K562 (cell line): Measurements from ENCODE around the gene FILIP1. TPM values are rescaled to one million over a fixed set of nuclear protein-coding genes. Genes with fewer than 3 reads are reported as not detected.

Experiments
- ATAC-seq: fragments of 200-7000 bp; cut with Tn5 transposase; 3 replicates; pipeline ENCODE4 v1.9.1; 2020; ENCODE audit warnings: moderate library complexity
- BruUV-seq: library from RNA; stranded (reverse); fragments of 400-500 nt; replicated peaks from 2 replicates; lab custom pipeline; 2021; lab: Mats Ljungman, UMichigan
- CTCF ChIA-PET: fragments of 300-600 bp; formaldehyde crosslinking; extraction: SDS; loops from one replicate; lab custom pipeline; 2021; ENCODE audit warnings: low intra/inter-chr PET ratio; lab: Yijun Ruan, JAX
- POLR2A ChIA-PET: fragments of 300-600, 350-650 bp; sonication (Branson Sonifier 250); formaldehyde crosslinking; extraction: SDS; loops from one replicate; lab custom pipeline; 2021; ENCODE audit warnings: antibody characterized with exemption, inconsistent platforms; lab: Yijun Ruan, JAX
- DNase-seq, 4 experiments: peaks; one replicate each; pipeline versions ENCODE4 v3.0.0 to v3.0.0-alpha.2; 2011 to 2018; ENCODE audit warnings: low spot score in 3 of 4, mixed read lengths in 3 of 4; ENCODE audit errors: extremely low read depth in 1 of 4
- FAIRE-seq: peaks from 2 replicates; lab custom pipeline; 2011; peaks lifted over from hg19 to GRCh38; lab: Jason Lieb, UNC
- H2AFZ ChIP-seq: 2 replicates; pipeline ENCODE4 v1.6.0; 2011; ENCODE audit warnings: low read depth, low read length, control low read depth, inconsistent platforms
- H3K27ac ChIP-seq: fragments of 200-600 bp; 3 replicates; pipeline ENCODE4 v1.8.0; 2011; ENCODE audit warnings: low read depth, mild to moderate bottlenecking, control low read depth, inconsistent platforms, low read length, moderate library complexity, mixed read lengths; ENCODE audit errors: extremely low read depth
- H3K27me3 ChIP-seq, 2 experiments: fragments of 300-600 bp in 1 of 2; 2 replicates in 1 of 2; 3 replicates in 1 of 2; pipeline versions ENCODE4 v1.6.0 to v1.8.0; 2011; ENCODE audit warnings: inconsistent platforms in 2 of 2, low read length in 2 of 2, mild to moderate bottlenecking in 1 of 2, mixed read lengths in 1 of 2, moderate library complexity in 1 of 2; ENCODE audit not compliant: control insufficient read depth in 2 of 2, insufficient read depth in 2 of 2
- H3K36me3 ChIP-seq: fragments of 300-600 bp; 3 replicates; pipeline ENCODE4 v1.8.0; 2011; ENCODE audit warnings: mild to moderate bottlenecking, low read length, inconsistent platforms; ENCODE audit not compliant: control insufficient read depth, insufficient read depth
- H3K4me1 ChIP-seq, 2 experiments: fragments of 200-600 bp in 1 of 2; replicated peaks in 1 of 2; 2 replicates in 1 of 2; 3 replicates in 1 of 2; pipeline versions ENCODE4 v1.5.1 to v1.8.0; 2011; ENCODE audit warnings: inconsistent platforms in 2 of 2, low read length in 2 of 2, mild to moderate bottlenecking in 1 of 2, mixed read lengths in 1 of 2, moderate library complexity in 1 of 2; ENCODE audit not compliant: control insufficient read depth in 2 of 2, insufficient read depth in 2 of 2
- H3K4me2 ChIP-seq: 2 replicates; pipeline ENCODE4 v1.6.1; 2011; ENCODE audit warnings: low read length, control low read depth, inconsistent platforms, mixed read lengths; ENCODE audit not compliant: insufficient read depth
- H3K4me3 ChIP-seq: fragments of 200-600 bp; sonication (generic), shearing (Covaris generic); 2 replicates; pipeline ENCODE4 v1.5.1; 2016; ENCODE audit warnings: control low read depth, inconsistent platforms
- H3K79me2 ChIP-seq: fragments of 200-600 bp; 3 replicates; pipeline ENCODE4 v1.8.0; 2011; ENCODE audit warnings: low read length, inconsistent platforms; ENCODE audit not compliant: control insufficient read depth, insufficient read depth
- H3K9ac ChIP-seq, 2 experiments: 2 replicates each; pipeline versions ENCODE4 v1.6.0 to v1.6.1; 2011; ENCODE audit warnings: low read depth in 2 of 2, low read length in 2 of 2, control low read depth in 1 of 2, inconsistent platforms in 1 of 2, mild to moderate bottlenecking in 1 of 2, mixed read lengths in 1 of 2; ENCODE audit not compliant: insufficient read depth in 1 of 2
- H3K9me1 ChIP-seq: one replicate; pipeline ENCODE4 v1.6.0; 2011; ENCODE audit warnings: inconsistent platforms, mild to moderate bottlenecking, low read length, moderate library complexity; ENCODE audit not compliant: control insufficient read depth, insufficient read depth
- H3K9me3 ChIP-seq: replicated peaks from 2 replicates; pipeline ENCODE4 v1.5.1; 2011; ENCODE audit warnings: low read depth, low read length, inconsistent platforms; ENCODE audit not compliant: control insufficient read depth, insufficient read depth
- H4K20me1 ChIP-seq: replicated peaks from 2 replicates; pipeline ENCODE4 v1.6.1; 2011; ENCODE audit warnings: low read length, inconsistent platforms, mixed read lengths; ENCODE audit not compliant: control insufficient read depth, insufficient read depth
- CHD2 ChIP-seq: IDR thresholded peaks from 2 replicates; pipeline ENCODE4 v1.6.1; 2011; ENCODE audit warnings: low read depth, low read length
- OTX1 ChIP-seq: fragments of 450-650 bp; formaldehyde crosslinking; IDR thresholded peaks from 2 replicates; pipeline ENCODE4 v1.4.0; 2022; ENCODE audit warnings: mild to moderate bottlenecking
- PHB ChIP-seq: fragments of 250-450 bp; sonication (Bioruptor Pico); IDR thresholded peaks from 2 replicates; pipeline ENCODE4 v1.5.0; 2021
- STAT6 ChIP-seq: sonication (generic); formaldehyde crosslinking; IDR thresholded peaks from 2 replicates; pipeline ENCODE4 v1.8.1; 2023; ENCODE audit warnings: mild to moderate bottlenecking, missing genetic modification reagents
- TRIM24 ChIP-seq, 2 experiments: fragments of 450-650 bp; IDR thresholded peaks; 2 replicates each; pipeline ENCODE4 v1.6.1; 2016
- ZNF224 ChIP-seq: sonication (generic); formaldehyde crosslinking; IDR thresholded peaks from 2 replicates; pipeline ENCODE4 v1.8.0; 2022; ENCODE audit warnings: mild to moderate bottlenecking, missing genetic modification reagents
- ZNF589 ChIP-seq: fragments of 200-800 bp; sonication (Bioruptor generic); IDR thresholded peaks from 2 replicates; pipeline ENCODE4 v1.6.1; 2016; ENCODE audit warnings: low read depth, missing genetic modification characterization, missing compliant biosample characterization
- ZNF639 ChIP-seq, 2 experiments: fragments of 200-800 bp in 1 of 2; sonication (Bioruptor generic) in 1 of 2; sonication (generic) in 1 of 2; formaldehyde crosslinking in 1 of 2; IDR thresholded peaks in 1 of 2; conservative IDR thresholded peaks in 1 of 2; 2 replicates each; pipeline versions ENCODE4 v1.5.0 to v1.6.1; 2016 to 2020; ENCODE audit warnings: missing compliant biosample characterization in 1 of 2, missing genetic modification characterization in 1 of 2, missing genetic modification reagents in 1 of 2
- WGBS: fragments of 100-300 bp; shearing (Covaris generic); methylation state at CpG from one replicate; pipeline ENCODE4 v1.1.6; 2016; ENCODE audit warnings: low coverage, mixed read lengths; ENCODE audit not compliant: insufficient coverage; ENCODE audit errors: missing lambda C conversion rate; 5-methylcytosine and 5-hydroxymethylcytosine counted together
- in situ Hi-C: fragments of 300-500 bp; cut with MboI; formaldehyde crosslinking; loops from 4 replicates; pipeline ENCODE4 v1.15.0; 2018; ENCODE audit warnings: inconsistent platforms, mixed read lengths
- intact Hi-C: fragments of 100-400 bp; cut with micrococcal nuclease; formaldehyde crosslinking; loops from 2 replicates; pipeline ENCODE4 v1.14.2; 2022
- polyA plus RNA-seq, 8 experiments: library from polyadenylated mRNA; depleted of rRNA in 4 of 8; stranded (reverse) in 5 of 8; unstranded in 3 of 8; fragments of >200 nt; fragmentation: Nextera tagmentation in 2 of 8; fragmentation: Illumina TruSeq in 1 of 8; extraction: Ambion mirVana in 2 of 8; extraction: Trizol in 1 of 8; gene quantifications; 2 replicates each; pipeline versions ENCODE4 v1.2.1 to v1.2.3, GENCODE V29; 2011 to 2014; ENCODE audit warnings: inconsistent platforms in 1 of 8, missing spikeins in 1 of 8
- total RNA-seq, 7 experiments: library from RNA; depleted of rRNA in 6 of 7; stranded (reverse); fragments of >200 nt in 6 of 7; fragmentation: Illumina TruSeq in 2 of 7; extraction: Trizol in 2 of 7; gene quantifications; 2 replicates each; pipeline versions ENCODE4 v1.2.1 to v1.2.3, GENCODE V29; 2011 to 2021; ENCODE audit warnings: low replicate concordance in 1 of 7
- TF ChIP-seq, protein P1 (sequence below): fragments of 450-650 bp; IDR thresholded peaks from 2 replicates; pipeline ENCODE4 v1.6.1; 2014; ENCODE audit warnings: low read depth, mild to moderate bottlenecking, moderate library complexity, borderline replicate concordance

Gene FILIP1
- total and polyA plus RNA-seq, 9 of the 15 experiments (the other 6 are each of a cell fraction or from before 2014, with no cell fraction given): 0.03 to 0.25 (median 0.10) TPM; not detected in 1

DNA sequence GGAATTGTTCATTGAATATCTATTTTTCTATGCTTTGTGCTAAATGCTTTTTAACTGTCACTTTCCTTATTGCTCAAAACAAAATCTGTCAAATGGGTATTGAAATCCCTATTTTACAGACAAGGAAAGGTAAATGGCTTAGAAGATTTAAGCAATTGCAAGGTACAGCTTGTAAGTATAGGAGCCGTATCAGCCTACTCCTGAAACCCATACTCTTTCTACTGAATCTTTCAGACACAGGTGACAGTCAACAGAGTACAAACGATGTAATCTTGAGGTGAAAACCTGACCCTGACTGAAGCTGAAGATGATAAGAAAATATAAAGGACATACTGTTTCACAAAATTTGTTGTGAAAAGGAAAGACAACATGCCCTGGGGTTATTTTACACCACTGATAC is 243.0 kb downstream of the FILIP1 start:
- 43% methylated on average over 2 of the region's 2 CpGs for WGBS
- no peaks in the 10 kb centered on the region for H4K20me1 ChIP-seq
- H3K4me3 ChIP-seq: no peak overlapping the region
- H3K9ac ChIP-seq: no peak overlapping the region
- no peak overlapping the region for H3K27ac ChIP-seq
- H3K79me2 ChIP-seq: no peaks in the 10 kb centered on the region
- ChIA-PET POLR2A (no interaction called here), CTCF (no interaction called here)
- no peak overlapping the region for H2AFZ ChIP-seq
- no peak overlapping the region for H3K4me2 ChIP-seq
- no peaks in the 10 kb centered on the region for H3K4me1 ChIP-seq
- FAIRE-seq: no peak
- no peaks in the 10 kb centered on the region for H3K9me1 ChIP-seq
- intact Hi-C loops: no loop called here
- BruUV-seq: no TSS peak
- no peaks in the 10 kb centered on the region for H3K9me3 ChIP-seq
- TF ChIP-seq, protein P1, sequence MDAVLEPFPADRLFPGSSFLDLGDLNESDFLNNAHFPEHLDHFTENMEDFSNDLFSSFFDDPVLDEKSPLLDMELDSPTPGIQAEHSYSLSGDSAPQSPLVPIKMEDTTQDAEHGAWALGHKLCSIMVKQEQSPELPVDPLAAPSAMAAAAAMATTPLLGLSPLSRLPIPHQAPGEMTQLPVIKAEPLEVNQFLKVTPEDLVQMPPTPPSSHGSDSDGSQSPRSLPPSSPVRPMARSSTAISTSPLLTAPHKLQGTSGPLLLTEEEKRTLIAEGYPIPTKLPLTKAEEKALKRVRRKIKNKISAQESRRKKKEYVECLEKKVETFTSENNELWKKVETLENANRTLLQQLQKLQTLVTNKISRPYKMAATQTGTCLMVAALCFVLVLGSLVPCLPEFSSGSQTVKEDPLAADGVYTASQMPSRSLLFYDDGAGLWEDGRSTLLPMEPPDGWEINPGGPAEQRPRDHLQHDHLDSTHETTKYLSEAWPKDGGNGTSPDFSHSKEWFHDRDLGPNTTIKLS: no peak
- TF ChIP-seq STAT6 (CRISPR knock-in tag): no peak
- TF ChIP-seq TRIM24 (IDR thresholded peaks at IDR 0.05): no peak
- TF ChIP-seq ZNF224: no peak
- no peak for TF ChIP-seq OTX1 (CRISPR knock-in tag)
- TF ChIP-seq ZNF589: no peak
- no peak for TF ChIP-seq CHD2
- no peak for TF ChIP-seq ZNF639 (CRISPR knock-in tag; conservative IDR thresholded peaks at IDR 0.05 in 1 of 2, IDR thresholded peaks at IDR 0.05 in 1 of 2)
- TF ChIP-seq PHB (CRISPR knock-in tag): no peak
- TF ChIP-seq, all 486 proteins: peak for 0
- in situ Hi-C loops: no loop called here
- DNase-seq: no peak
- ATAC-seq: no peak
- peaks cover 15% of the 10 kb centered on the region; the same call in 1 of the 3 replicates for H3K36me3 ChIP-seq
- H3K27me3 ChIP-seq: no peaks in the 10 kb centered on the region
